GM12878 (cell line): Measurements from ENCODE around the gene DAB2. TPM values are rescaled to one million over a fixed set of nuclear protein-coding genes. Genes with fewer than 3 reads are reported as not detected.

Experiments used
- ATAC-seq: fragments of 200-7000 bp; cut with Tn5 transposase; 3 replicates; pipeline ENCODE4 v1.9.1; 2020; ENCODE audit warnings: mild to moderate bottlenecking, moderate library complexity
- BruUV-seq: library from RNA; stranded (reverse); fragments of 400-500 nt; replicated peaks from 2 replicates; lab custom pipeline; 2021; lab: Mats Ljungman, UMichigan
- CTCF ChIA-PET: fragments of 300-600 bp; sonication (Branson Sonifier 250); formaldehyde crosslinking; extraction: SDS; loops from one replicate; lab custom pipeline; 2021; ENCODE audit warnings: inconsistent platforms; lab: Yijun Ruan, JAX
- POLR2A ChIA-PET: fragments of 350-600 bp; formaldehyde crosslinking; extraction: SDS; loops from one replicate; lab custom pipeline; 2021; ENCODE audit warnings: inconsistent platforms; lab: Charles Lee
- RAD21 ChIA-PET: fragments of 300-600 bp; sonication (Branson Sonifier 250); formaldehyde crosslinking; loops from one replicate; lab custom pipeline; 2023; ENCODE audit warnings: antibody characterized with exemption; ENCODE audit not compliant: unreplicated experiment; lab: Charles Lee
- SMC1A ChIA-PET: fragments of 300-600 bp; sonication (Branson Sonifier 250); formaldehyde crosslinking; loops from one replicate; lab custom pipeline; 2023; ENCODE audit not compliant: unreplicated experiment, uncharacterized antibody; lab: Charles Lee
- DNase-seq: peaks from one replicate; pipeline ENCODE4 v3.0.0-alpha.2; 2011; ENCODE audit warnings: low read depth, low spot score
- FAIRE-seq: peaks from 3 replicates; lab custom pipeline; 2011; peaks lifted over from hg19 to GRCh38; lab: Jason Lieb, UNC
- H2AFZ ChIP-seq: 2 replicates; pipeline ENCODE4 v1.6.0; 2011; ENCODE audit warnings: low read depth, low read length, control low read depth; ENCODE audit not compliant: control insufficient read depth
- H3K27ac ChIP-seq: 2 replicates; pipeline ENCODE4 v1.5.1; 2011; ENCODE audit warnings: control low read depth; ENCODE audit not compliant: control insufficient read depth, insufficient read depth
- H3K27me3 ChIP-seq, 2 experiments: replicated peaks in 1 of 2; 2 replicates each; pipeline versions ENCODE4 v1.6.0 to v1.6.1; 2011; ENCODE audit warnings: low read length in 1 of 2; ENCODE audit not compliant: control insufficient read depth in 2 of 2, insufficient read depth in 2 of 2
- H3K36me3 ChIP-seq, 2 experiments: 2 replicates each; pipeline ENCODE4 v1.5.1; 2011; ENCODE audit warnings: low read length in 1 of 2; ENCODE audit not compliant: control insufficient read depth in 2 of 2, insufficient read depth in 2 of 2
- H3K4me1 ChIP-seq: 2 replicates; pipeline ENCODE4 v1.6.1; 2011; ENCODE audit warnings: mild to moderate bottlenecking, low read length, moderate library complexity, mixed read lengths; ENCODE audit not compliant: control insufficient read depth, insufficient read depth
- H3K4me2 ChIP-seq: 2 replicates; pipeline ENCODE4 v1.6.0; 2011; ENCODE audit warnings: control low read depth; ENCODE audit not compliant: control insufficient read depth, insufficient read depth
- H3K4me3 ChIP-seq: fragments of 200-600 bp; sonication (generic); 2 replicates; pipeline ENCODE4 v1.5.1; 2016
- H3K79me2 ChIP-seq: 2 replicates; pipeline ENCODE4 v1.6.0; 2011; ENCODE audit warnings: low read length; ENCODE audit not compliant: control insufficient read depth, insufficient read depth
- H3K9ac ChIP-seq: 2 replicates; pipeline ENCODE4 v1.8.0; 2011; ENCODE audit warnings: low read length, control low read depth, mixed read lengths; ENCODE audit not compliant: control insufficient read depth, insufficient read depth
- H3K9me3 ChIP-seq: replicated peaks from 3 replicates; pipeline ENCODE4 v1.5.1; 2011; ENCODE audit warnings: mild to moderate bottlenecking, low read length; ENCODE audit not compliant: control insufficient read depth, insufficient read depth
- H4K20me1 ChIP-seq: 2 replicates; pipeline ENCODE4 v1.6.0; 2011; ENCODE audit not compliant: control insufficient read depth, insufficient read depth
- BACH1 ChIP-seq: fragments of 450-650 bp; IDR thresholded peaks from 2 replicates; pipeline ENCODE4 v1.6.1; 2017; ENCODE audit warnings: mild to moderate bottlenecking, borderline replicate concordance
- BRCA1 ChIP-seq: IDR thresholded peaks from 2 replicates; pipeline ENCODE4 v1.6.1; 2011; ENCODE audit warnings: low read depth, low read length, improper control_type of control experiment
- CHD4 ChIP-seq: fragments of 200-600 bp; sonication (generic); IDR thresholded peaks from 2 replicates; pipeline ENCODE4 v1.6.1; 2016; ENCODE audit warnings: mild to moderate bottlenecking
- HDAC2 ChIP-seq: fragments of 200-600 bp; sonication (generic); IDR thresholded peaks from 2 replicates; pipeline ENCODE4 v1.6.1; 2017
- LARP7 ChIP-seq: fragments of 450-650 bp; IDR thresholded peaks from 2 replicates; pipeline ENCODE4 v1.6.1; 2017; ENCODE audit warnings: mild to moderate bottlenecking
- RAD21 ChIP-seq: IDR thresholded peaks from 2 replicates; pipeline ENCODE4 v1.6.1; 2011; ENCODE audit warnings: mild to moderate bottlenecking, low read depth, low read length, moderate library complexity; ENCODE audit not compliant: insufficient read depth
- TBL1XR1 ChIP-seq: IDR thresholded peaks from 2 replicates; pipeline ENCODE4 v1.6.1; 2012; ENCODE audit warnings: low read depth, low read length, improper control_type of control experiment
- TCF12 ChIP-seq: IDR thresholded peaks from 2 replicates; pipeline ENCODE4 v1.6.1; 2011; ENCODE audit warnings: low read depth, mild to moderate bottlenecking, low read length
- WRNIP1 ChIP-seq: IDR thresholded peaks from 2 replicates; pipeline ENCODE4 v1.6.1; 2011; ENCODE audit warnings: low read depth, low read length, improper control_type of control experiment, borderline replicate concordance
- YBX1 ChIP-seq: fragments of 450-650 bp; IDR thresholded peaks from 2 replicates; pipeline ENCODE4 v1.6.1; 2016; ENCODE audit warnings: antibody characterized with exemption
- WGBS: methylation state at CpG from one replicate; pipeline ENCODE4 v1.1.6; 2016; ENCODE audit warnings: low lambda C conversion rate; ENCODE audit not compliant: insufficient replicate concordance, insufficient coverage; ENCODE audit errors: missing lambda C conversion rate; 5-methylcytosine and 5-hydroxymethylcytosine counted together
- in situ Hi-C: fragments of 300-500 bp; cut with MboI; formaldehyde crosslinking; loops from 9 replicates; pipeline ENCODE4 v1.14.3; 2018; ENCODE audit warnings: mixed read lengths
- intact Hi-C: fragments of 100-400 bp; cut with micrococcal nuclease; formaldehyde crosslinking; loops from one replicate; pipeline ENCODE4 v1.14.2; 2022; ENCODE audit not compliant: unreplicated experiment
- polyA plus RNA-seq, 11 experiments: library from polyadenylated mRNA; depleted of rRNA in 4 of 11; unstranded in 6 of 11; stranded (reverse) in 5 of 11; fragments of >200 nt; fragmentation: Nextera tagmentation in 4 of 11; fragmentation: Illumina TruSeq in 1 of 11; extraction: Ambion mirVana in 4 of 11; extraction: Trizol in 1 of 11; gene quantifications; 1 replicate in 1 of 11; 2 replicates in 10 of 11; pipeline versions ENCODE4 v1.2.1 to v1.2.3, GENCODE V29; 2011 to 2016; ENCODE audit warnings: inconsistent platforms in 2 of 11, missing spikeins in 2 of 11, low read depth in 1 of 11
- total RNA-seq, 4 experiments: library from RNA; depleted of rRNA in 3 of 4; stranded (reverse); fragments of >200 nt in 3 of 4; fragmentation: Illumina TruSeq in 1 of 4; extraction: Trizol in 1 of 4; gene quantifications; 2 replicates each; pipeline versions ENCODE4 v1.2.1 to v1.2.3, GENCODE V29; 2013 to 2021
- TF ChIP-seq, protein P1 (sequence below): IDR thresholded peaks from 2 replicates; pipeline ENCODE4 v1.6.1; 2011; ENCODE audit warnings: low read depth, low read length, improper control_type of control experiment, borderline replicate concordance
- TF ChIP-seq, protein P2 (sequence below): fragments of 450-650 bp; IDR thresholded peaks from 2 replicates; pipeline ENCODE4 v1.6.1; 2016; ENCODE audit warnings: mild to moderate bottlenecking
- TF ChIP-seq, protein P3 (sequence below): fragments of 450-650 bp; IDR thresholded peaks from 2 replicates; pipeline ENCODE4 v1.6.1; 2018; ENCODE audit warnings: borderline replicate concordance, mild to moderate bottlenecking; ENCODE audit not compliant: partially characterized antibody
- TF ChIP-seq, protein P4 (sequence below): IDR thresholded peaks from 2 replicates; pipeline ENCODE4 v1.6.1; 2011; ENCODE audit warnings: borderline replicate concordance, low read depth, mild to moderate bottlenecking, moderate library complexity, low read length; ENCODE audit not compliant: insufficient read depth, poor library complexity, severe bottlenecking

The DAB2 gene
- total and polyA plus RNA-seq, 10 of the 15 experiments (the other 5 are each of a cell fraction or from before 2014, with no cell fraction given): 0.05 to 0.23 (median 0.11) TPM; not detected in 7

DNA sequence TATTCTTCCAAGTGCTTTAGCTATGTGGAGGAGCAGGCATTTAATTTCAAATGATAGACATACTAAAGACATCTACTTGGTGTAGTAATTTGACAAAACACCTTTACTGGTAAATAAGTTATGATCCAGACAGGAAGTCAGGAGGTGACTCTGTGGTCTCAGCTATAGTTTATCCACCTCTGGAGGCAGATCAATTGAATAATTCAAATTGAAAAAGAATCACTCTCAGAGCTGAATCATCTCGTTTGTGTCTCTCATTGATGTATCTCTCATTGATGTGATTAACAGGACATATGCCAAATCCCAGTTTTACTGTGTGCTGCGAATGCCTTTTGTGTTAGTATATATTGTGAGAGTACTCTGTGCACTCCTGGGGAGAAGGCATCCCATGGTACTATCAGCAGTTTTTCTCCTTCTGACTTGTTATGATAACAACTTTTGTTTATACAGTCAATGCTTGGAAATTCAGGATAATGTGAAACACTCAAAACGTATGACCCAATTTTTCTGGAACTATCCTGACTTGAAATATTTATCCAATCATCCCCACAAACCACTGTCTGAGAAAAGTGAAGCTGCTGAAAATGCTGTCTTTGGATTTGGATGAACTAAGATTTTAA lies 48.5 kb upstream of the DAB2 start:
- Histone ChIP-seq H3K36me3 (no peaks in the 10 kb centered on the region), H4K20me1 (no peaks in the 10 kb centered on the region), H3K79me2 (no peaks in the 10 kb centered on the region), H3K4me2 (no peak overlapping the region), H3K4me1 (no peaks in the 10 kb centered on the region), H3K27ac (no peak overlapping the region), H3K4me3 (no peak overlapping the region), H3K9ac (no peak overlapping the region), H2AFZ (no peak overlapping the region), H3K27me3 (no peaks in the 10 kb centered on the region), H3K9me3 (no peaks in the 10 kb centered on the region)
- intact Hi-C loops: no loop called here
- SMC1A ChIA-PET: no interaction called here
- ATAC-seq (no peak), FAIRE-seq (no peak), DNase-seq (no peak)
- CTCF ChIA-PET: interaction anchor here (1.4 kb wide), 1 partner anchor 13 kb away, joined by 3 read pairs; no protein-coding TSS in a partner anchor
- RAD21 ChIA-PET: no interaction called here
- POLR2A ChIA-PET: no interaction called here
- BruUV-seq: no TSS peak
- in situ Hi-C loops: no loop called here
- TF ChIP-seq, protein P1, sequence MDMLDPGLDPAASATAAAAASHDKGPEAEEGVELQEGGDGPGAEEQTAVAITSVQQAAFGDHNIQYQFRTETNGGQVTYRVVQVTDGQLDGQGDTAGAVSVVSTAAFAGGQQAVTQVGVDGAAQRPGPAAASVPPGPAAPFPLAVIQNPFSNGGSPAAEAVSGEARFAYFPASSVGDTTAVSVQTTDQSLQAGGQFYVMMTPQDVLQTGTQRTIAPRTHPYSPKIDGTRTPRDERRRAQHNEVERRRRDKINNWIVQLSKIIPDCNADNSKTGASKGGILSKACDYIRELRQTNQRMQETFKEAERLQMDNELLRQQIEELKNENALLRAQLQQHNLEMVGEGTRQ: no peak
- TF ChIP-seq, protein P2, sequence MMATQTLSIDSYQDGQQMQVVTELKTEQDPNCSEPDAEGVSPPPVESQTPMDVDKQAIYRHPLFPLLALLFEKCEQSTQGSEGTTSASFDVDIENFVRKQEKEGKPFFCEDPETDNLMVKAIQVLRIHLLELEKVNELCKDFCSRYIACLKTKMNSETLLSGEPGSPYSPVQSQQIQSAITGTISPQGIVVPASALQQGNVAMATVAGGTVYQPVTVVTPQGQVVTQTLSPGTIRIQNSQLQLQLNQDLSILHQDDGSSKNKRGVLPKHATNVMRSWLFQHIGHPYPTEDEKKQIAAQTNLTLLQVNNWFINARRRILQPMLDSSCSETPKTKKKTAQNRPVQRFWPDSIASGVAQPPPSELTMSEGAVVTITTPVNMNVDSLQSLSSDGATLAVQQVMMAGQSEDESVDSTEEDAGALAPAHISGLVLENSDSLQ: no peak
- TF ChIP-seq TBL1XR1: no peak
- no peak for TF ChIP-seq LARP7
- no peak for TF ChIP-seq TCF12
- TF ChIP-seq BRCA1: no peak
- TF ChIP-seq BACH1: no peak
- TF ChIP-seq HDAC2: no peak
- TF ChIP-seq YBX1: no peak
- TF ChIP-seq, protein P3, sequence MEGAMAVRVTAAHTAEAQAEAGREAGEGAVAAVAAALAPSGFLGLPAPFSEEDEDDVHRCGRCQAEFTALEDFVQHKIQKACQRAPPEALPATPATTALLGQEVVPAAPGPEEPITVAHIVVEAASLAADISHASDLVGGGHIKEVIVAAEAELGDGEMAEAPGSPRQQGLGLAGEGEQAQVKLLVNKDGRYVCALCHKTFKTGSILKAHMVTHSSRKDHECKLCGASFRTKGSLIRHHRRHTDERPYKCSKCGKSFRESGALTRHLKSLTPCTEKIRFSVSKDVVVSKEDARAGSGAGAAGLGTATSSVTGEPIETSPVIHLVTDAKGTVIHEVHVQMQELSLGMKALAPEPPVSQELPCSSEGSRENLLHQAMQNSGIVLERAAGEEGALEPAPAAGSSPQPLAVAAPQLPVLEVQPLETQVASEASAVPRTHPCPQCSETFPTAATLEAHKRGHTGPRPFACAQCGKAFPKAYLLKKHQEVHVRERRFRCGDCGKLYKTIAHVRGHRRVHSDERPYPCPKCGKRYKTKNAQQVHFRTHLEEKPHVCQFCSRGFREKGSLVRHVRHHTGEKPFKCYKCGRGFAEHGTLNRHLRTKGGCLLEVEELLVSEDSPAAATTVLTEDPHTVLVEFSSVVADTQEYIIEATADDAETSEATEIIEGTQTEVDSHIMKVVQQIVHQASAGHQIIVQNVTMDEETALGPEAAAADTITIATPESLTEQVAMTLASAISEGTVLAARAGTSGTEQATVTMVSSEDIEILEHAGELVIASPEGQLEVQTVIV: no peak
- TF ChIP-seq RAD21: no peak
- no peak for TF ChIP-seq WRNIP1
- TF ChIP-seq CHD4: no peak
- TF ChIP-seq, protein P4, sequence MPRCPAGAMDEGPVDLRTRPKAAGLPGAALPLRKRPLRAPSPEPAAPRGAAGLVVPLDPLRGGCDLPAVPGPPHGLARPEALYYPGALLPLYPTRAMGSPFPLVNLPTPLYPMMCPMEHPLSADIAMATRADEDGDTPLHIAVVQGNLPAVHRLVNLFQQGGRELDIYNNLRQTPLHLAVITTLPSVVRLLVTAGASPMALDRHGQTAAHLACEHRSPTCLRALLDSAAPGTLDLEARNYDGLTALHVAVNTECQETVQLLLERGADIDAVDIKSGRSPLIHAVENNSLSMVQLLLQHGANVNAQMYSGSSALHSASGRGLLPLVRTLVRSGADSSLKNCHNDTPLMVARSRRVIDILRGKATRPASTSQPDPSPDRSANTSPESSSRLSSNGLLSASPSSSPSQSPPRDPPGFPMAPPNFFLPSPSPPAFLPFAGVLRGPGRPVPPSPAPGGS: no peak
- 8% methylated on average over 3 of the region's 3 CpGs for WGBS
